ENCODE results near the gene HTT. TPM values are rescaled to one million over a fixed set of nuclear protein-coding genes. Genes with fewer than 3 reads are reported as not detected.

The HTT gene
- total and polyA plus RNA-seq, 10 of the 15 experiments (the other 5 are each of a cell fraction or from before 2014, with no cell fraction given) = 3.3 to 113 (median 43.3) TPM

- peaks cover 35 to 40% of the 10 kb centered on the region in 2 experiments for H3K36me3 ChIP-seq (ENCODE audit: control insufficient read depth in 2 of 2, insufficient read depth in 2 of 2, low read length in 1 of 2)
Observed at GRCh38 chr4:3196670-3197359, 122.3 kb downstream of the HTT start.

GRCh38 chr4:3197366-3198105, 123.1 kb downstream of the HTT start:
- H3K4me3 ChIP-seq = no peak overlapping the region
- H3K36me3 ChIP-seq (ENCODE audit: control insufficient read depth in 2 of 2, insufficient read depth in 2 of 2, low read length in 1 of 2) = peaks cover 32 to 39% of the 10 kb centered on the region in 2 experiments
- in situ Hi-C loops (cut with MboI) (no loop called here), intact Hi-C loops (cut with micrococcal nuclease; ENCODE audit: unreplicated experiment) (no loop called here)
- 80% methylated on average over 9 of the region's 9 CpGs for WGBS (ENCODE audit: insufficient coverage, insufficient replicate concordance, low lambda C conversion rate, missing lambda C conversion rate)
- ATAC-seq (no peak), FAIRE-seq (no peak), DNase-seq (ENCODE audit: low read depth, low spot score) (no peak)
- no peak overlapping the region for H3K4me2 ChIP-seq (ENCODE audit: control insufficient read depth, insufficient read depth)
- H3K9me3 ChIP-seq (replicated peaks; ENCODE audit: control insufficient read depth, insufficient read depth, low read length) = no peaks in the 10 kb centered on the region
- no peaks in the 10 kb centered on the region for H3K27me3 ChIP-seq (replicated peaks in 1 of 2; ENCODE audit: control insufficient read depth in 2 of 2, insufficient read depth in 2 of 2, low read length in 1 of 2)
- RAD21 ChIA-PET (ENCODE audit: unreplicated experiment) = no interaction called here
- SMC1A ChIA-PET (ENCODE audit: uncharacterized antibody, unreplicated experiment) = interaction anchor here (1.5 kb wide), 1 partner anchor 46 kb away, joined by 3 read pairs; no protein-coding TSS in a partner anchor
- no peak overlapping the region for H3K9ac ChIP-seq (ENCODE audit: control insufficient read depth, insufficient read depth, low read length)
- H3K4me1 ChIP-seq (ENCODE audit: control insufficient read depth, insufficient read depth, low read length) = peaks cover 10% of the 10 kb centered on the region
- no peak overlapping the region for H3K27ac ChIP-seq (ENCODE audit: control insufficient read depth, insufficient read depth)
- BruUV-seq (replicated peaks) = no TSS peak
- H3K79me2 ChIP-seq (ENCODE audit: control insufficient read depth, insufficient read depth, low read length) = no peaks in the 10 kb centered on the region
- CTCF ChIA-PET = no interaction called here
- POLR2A ChIA-PET = interaction anchor here (0.6 to 1.1 kb wide), 2 partner anchors 16 to 20 kb away, joined by 3 to 6 read pairs; no protein-coding TSS in a partner anchor
- no peak overlapping the region for H2AFZ ChIP-seq (ENCODE audit: control insufficient read depth, low read depth, low read length)
- peaks cover 2% of the 10 kb centered on the region for H4K20me1 ChIP-seq (ENCODE audit: control insufficient read depth, insufficient read depth)
- no peak for TF ChIP-seq CBX5 (IDR thresholded peaks at IDR 0.05; ENCODE audit: low read depth)
- TF ChIP-seq ZBED1 (IDR thresholded peaks at IDR 0.05; ENCODE audit: borderline replicate concordance) = no peak
- TF ChIP-seq SRF (IDR thresholded peaks at IDR 0.05; ENCODE audit: low read depth in 2 of 2, low read length in 2 of 2) = no peak
- no peak for TF ChIP-seq SKIL (IDR thresholded peaks at IDR 0.05; ENCODE audit: low read depth, poor library complexity, severe bottlenecking)
- no peak for TF ChIP-seq ZBTB40 (IDR thresholded peaks at IDR 0.05; ENCODE audit: borderline replicate concordance)
- no peak for TF ChIP-seq TAF1 (IDR thresholded peaks at IDR 0.05; ENCODE audit: borderline replicate concordance, low read depth, low read length)
- TF ChIP-seq ZSCAN29 (IDR thresholded peaks at IDR 0.05) = no peak
- no peak for TF ChIP-seq ZNF622 (IDR thresholded peaks at IDR 0.05)

More at GRCh38 chr4:3196670-3197359, 122.3 kb downstream of the HTT start:
- no peaks in the 10 kb centered on the region for H3K9me3 ChIP-seq (replicated peaks; ENCODE audit: control insufficient read depth, insufficient read depth, low read length)
- ATAC-seq = no peak
- no peak overlapping the region for H3K4me3 ChIP-seq
- no peak for FAIRE-seq
- ChIA-PET SMC1A (ENCODE audit: uncharacterized antibody, unreplicated experiment) (interaction anchor here (1.5 kb wide), 1 partner anchor 46 kb away, joined by 3 read pairs; no protein-coding TSS in a partner anchor), CTCF (no interaction called here), POLR2A (interaction anchor here (1.1 kb wide), 1 partner anchor 15 kb away, joined by 3 read pairs; no protein-coding TSS in a partner anchor), RAD21 (ENCODE audit: unreplicated experiment) (no interaction called here)
- H3K4me2 ChIP-seq (ENCODE audit: control insufficient read depth, insufficient read depth) = no peak overlapping the region
- H3K4me1 ChIP-seq (ENCODE audit: control insufficient read depth, insufficient read depth, low read length) = peaks cover 2% of the 10 kb centered on the region
- no peak overlapping the region for H3K27ac ChIP-seq (ENCODE audit: control insufficient read depth, insufficient read depth)
- intact Hi-C loops (cut with micrococcal nuclease; ENCODE audit: unreplicated experiment) (no loop called here), in situ Hi-C loops (cut with MboI) (no loop called here)
- H4K20me1 ChIP-seq (ENCODE audit: control insufficient read depth, insufficient read depth) = peaks cover 2% of the 10 kb centered on the region; the same call in 1 of the 2 replicates
- H3K79me2 ChIP-seq (ENCODE audit: control insufficient read depth, insufficient read depth, low read length) = no peaks in the 10 kb centered on the region
- no peak for DNase-seq (ENCODE audit: low read depth, low spot score)
- H2AFZ ChIP-seq (ENCODE audit: control insufficient read depth, low read depth, low read length) = no peak overlapping the region
- no peak overlapping the region for H3K9ac ChIP-seq (ENCODE audit: control insufficient read depth, insufficient read depth, low read length)
- H3K27me3 ChIP-seq (replicated peaks in 1 of 2; ENCODE audit: control insufficient read depth in 2 of 2, insufficient read depth in 2 of 2, low read length in 1 of 2) = no peaks in the 10 kb centered on the region
- TF ChIP-seq YBX1 (IDR thresholded peaks at IDR 0.05) = no peak
- 94% methylated on average over 7 of the region's 7 CpGs for WGBS (ENCODE audit: insufficient coverage, insufficient replicate concordance, low lambda C conversion rate, missing lambda C conversion rate)
- BruUV-seq (replicated peaks) = no TSS peak

All from GM12878 (cell line).